Measurements from ENCODE around the gene CBLC.
"Not testable (repeated sequence)": the region's sequence is repeated elsewhere in the genome, so short reads cannot be mapped to it uniquely, and the experiment has no call there.

CBLC gene

GRCh38 chr19:44820648-44821609, 43.2 kb downstream of the CBLC start:
- H3K4me3 ChIP-seq (ENCODE audit: low read length): no peak overlapping the region

GRCh38 chr19:44822177-44822576, 44.5 kb downstream of the CBLC start:
- DNase-seq (ENCODE audit: low read depth): no peak
- H3K4me3 ChIP-seq (ENCODE audit: low read length): no peak overlapping the region
- no peak for TF ChIP-seq CTCF (IDR thresholded peaks at IDR 0.05; ENCODE audit: insufficient read depth, low read depth, low read length, missing control alignments)

More at GRCh38 chr19:44820648-44821609, 43.2 kb downstream of the CBLC start:
- no peak for DNase-seq (ENCODE audit: low read depth)
- TF ChIP-seq CTCF (IDR thresholded peaks at IDR 0.05; ENCODE audit: insufficient read depth, low read depth, low read length, missing control alignments): no peak

DNA sequence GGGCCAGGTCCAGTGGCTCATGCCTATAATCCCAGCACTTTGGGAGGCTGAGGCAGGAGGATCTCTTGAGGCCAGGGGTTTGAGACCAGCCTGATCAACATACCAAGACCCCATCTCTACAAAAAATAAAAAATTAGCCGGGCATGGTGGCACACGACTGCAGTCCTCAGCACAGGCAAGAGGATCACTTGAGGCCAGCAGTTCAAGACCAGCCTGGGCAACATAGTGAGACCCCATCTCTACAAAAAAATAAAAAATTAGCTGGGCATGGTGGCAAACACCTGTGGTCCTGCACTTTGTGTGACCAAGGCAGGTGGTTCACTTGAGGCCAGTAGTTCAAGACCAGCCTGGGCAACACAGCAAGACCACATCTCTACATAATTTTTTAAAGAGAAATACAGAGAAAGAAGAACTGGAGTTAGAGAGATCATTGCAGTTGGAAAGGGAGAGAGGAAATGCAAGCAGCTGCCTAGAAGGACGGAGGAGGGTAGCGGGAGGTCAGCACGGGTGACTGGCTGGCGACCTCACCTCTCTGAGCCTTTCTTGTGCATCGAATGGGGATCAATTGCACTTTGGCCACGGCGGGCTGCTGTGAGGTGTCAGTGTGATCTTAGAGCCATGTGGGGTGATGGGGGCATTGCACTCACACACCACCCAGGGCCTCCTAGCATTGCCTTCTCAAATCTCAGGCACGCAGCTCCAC, 45.1 kb downstream of the CBLC start:
- no peak for TF ChIP-seq CTCF (IDR thresholded peaks at IDR 0.05; ENCODE audit: insufficient read depth, low read depth, low read length, missing control alignments)
- DNase-seq (ENCODE audit: low read depth): no peak
- no peak overlapping the region for H3K4me3 ChIP-seq (ENCODE audit: low read length)

DNA sequence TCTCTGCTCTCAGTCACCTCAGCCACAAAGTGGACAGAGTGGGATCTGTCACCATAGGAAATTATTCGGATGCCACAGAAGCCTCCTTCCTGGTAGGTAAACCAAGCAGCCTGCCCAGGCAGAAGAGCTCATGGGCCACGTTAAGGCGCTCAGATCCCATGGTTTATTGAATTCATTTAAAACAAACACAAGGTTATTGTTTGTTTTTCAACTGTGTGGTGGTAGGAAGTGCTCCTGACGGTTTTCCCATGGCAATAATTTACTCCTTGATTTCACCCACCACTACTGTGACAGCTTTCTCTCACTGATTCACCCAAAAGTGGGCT, 45.6 kb downstream of the CBLC start:
- no peak for DNase-seq (ENCODE audit: low read depth)

GRCh38 chr19:44824761-44825160, 47.1 kb downstream of the CBLC start:
- no peak overlapping the region for H3K4me3 ChIP-seq (ENCODE audit: low read length)
- TF ChIP-seq CTCF (IDR thresholded peaks at IDR 0.05; ENCODE audit: insufficient read depth, low read depth, low read length, missing control alignments): no peak
- DNase-seq (ENCODE audit: low read depth): no peak

More for the DNA sequence above, 45.6 kb downstream of the CBLC start:
- TF ChIP-seq CTCF (IDR thresholded peaks at IDR 0.05; ENCODE audit: insufficient read depth, low read depth, low read length, missing control alignments): no peak
- no peak overlapping the region for H3K4me3 ChIP-seq (ENCODE audit: low read length)

DNA sequence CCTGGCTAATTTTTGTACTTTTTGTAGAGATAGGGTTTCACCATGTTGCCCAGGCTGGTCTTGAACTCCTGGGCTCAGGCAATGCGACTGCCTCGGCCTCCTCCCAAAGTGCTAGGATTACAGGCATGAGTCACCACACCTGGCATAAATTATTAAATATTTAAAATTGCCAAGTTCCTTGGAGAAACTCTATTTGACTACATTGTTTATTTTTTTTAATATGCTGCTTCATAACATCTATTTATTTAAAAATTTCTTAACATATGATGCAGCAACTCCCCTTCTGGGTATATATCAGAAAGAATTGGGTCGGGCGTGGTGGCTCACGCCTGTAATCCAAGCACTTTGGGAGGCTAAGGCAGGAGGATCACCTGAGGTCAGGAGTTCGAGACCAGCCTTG, 55.2 kb downstream of the CBLC start:
- H3K4me3 ChIP-seq (ENCODE audit: low read length); DNase-seq (ENCODE audit: low read depth): not testable (repeated sequence)

DNA sequence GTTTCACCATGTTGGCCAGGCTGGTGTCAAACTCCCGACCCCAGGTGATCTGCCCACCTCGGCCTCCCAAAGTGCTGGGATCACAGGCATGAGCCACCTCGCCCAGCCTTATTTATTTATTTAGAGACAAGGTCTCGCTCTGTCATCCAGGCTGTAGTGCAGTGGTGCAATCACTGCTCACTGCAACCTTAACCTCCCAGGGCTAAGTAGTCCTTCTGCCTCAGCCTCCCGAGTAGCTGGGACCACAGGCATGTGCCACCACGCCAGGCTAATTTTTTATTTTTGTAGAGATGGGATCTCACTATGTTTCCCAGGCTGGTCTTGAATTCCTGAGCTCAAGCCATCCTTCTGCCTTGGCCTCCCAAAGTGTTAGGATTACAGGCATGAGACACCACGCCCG, 56.7 kb downstream of the CBLC start:
- H3K4me3 ChIP-seq (ENCODE audit: low read length); DNase-seq (ENCODE audit: low read depth): not testable (repeated sequence)

- no peak for TF ChIP-seq CTCF (IDR thresholded peaks at IDR 0.05; ENCODE audit: insufficient read depth, low read depth, low read length, missing control alignments)
- DNase-seq (ENCODE audit: low read depth): no peak
- H3K4me3 ChIP-seq (ENCODE audit: low read length): no peak overlapping the region
Measured at GRCh38 chr19:44839276-44839675, 61.6 kb downstream of the CBLC start.

Data from epithelial cell of esophagus (primary cell).